HL-60 (cell line): Measurements from ENCODE around the gene DYNLL1.

ENCODE experiments used
- TF ChIP-seq, protein P1 (sequence below): IDR thresholded peaks from one replicate; pipeline ENCODE4 v1.5.1; 2011; ENCODE audit warnings: low read length, control low read depth, inconsistent platforms; ENCODE audit not compliant: insufficient read depth
- TF ChIP-seq, protein P2 (sequence below): IDR thresholded peaks from 2 replicates; pipeline ENCODE4 v1.6.1; 2012; ENCODE audit warnings: low read depth; ENCODE audit not compliant: insufficient replicate concordance

DNA sequence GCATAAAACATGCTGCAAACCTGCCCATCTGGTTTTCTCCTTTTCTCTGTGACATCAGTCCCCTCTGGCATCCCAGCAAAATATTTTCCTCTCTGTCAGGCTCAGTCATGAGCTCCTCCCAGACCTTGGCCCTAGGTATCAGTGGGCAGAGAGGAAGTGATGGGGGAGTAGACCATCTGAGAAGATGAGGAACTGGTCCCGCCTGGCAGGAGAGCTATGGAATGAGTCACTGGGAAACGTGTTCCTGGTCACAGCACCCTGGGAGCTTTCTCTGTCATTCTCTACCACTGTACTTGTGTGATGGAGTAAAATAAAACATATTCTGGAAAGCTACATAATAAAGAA is 21.3 kb upstream of the DYNLL1 start:
- TF ChIP-seq, protein P1, sequence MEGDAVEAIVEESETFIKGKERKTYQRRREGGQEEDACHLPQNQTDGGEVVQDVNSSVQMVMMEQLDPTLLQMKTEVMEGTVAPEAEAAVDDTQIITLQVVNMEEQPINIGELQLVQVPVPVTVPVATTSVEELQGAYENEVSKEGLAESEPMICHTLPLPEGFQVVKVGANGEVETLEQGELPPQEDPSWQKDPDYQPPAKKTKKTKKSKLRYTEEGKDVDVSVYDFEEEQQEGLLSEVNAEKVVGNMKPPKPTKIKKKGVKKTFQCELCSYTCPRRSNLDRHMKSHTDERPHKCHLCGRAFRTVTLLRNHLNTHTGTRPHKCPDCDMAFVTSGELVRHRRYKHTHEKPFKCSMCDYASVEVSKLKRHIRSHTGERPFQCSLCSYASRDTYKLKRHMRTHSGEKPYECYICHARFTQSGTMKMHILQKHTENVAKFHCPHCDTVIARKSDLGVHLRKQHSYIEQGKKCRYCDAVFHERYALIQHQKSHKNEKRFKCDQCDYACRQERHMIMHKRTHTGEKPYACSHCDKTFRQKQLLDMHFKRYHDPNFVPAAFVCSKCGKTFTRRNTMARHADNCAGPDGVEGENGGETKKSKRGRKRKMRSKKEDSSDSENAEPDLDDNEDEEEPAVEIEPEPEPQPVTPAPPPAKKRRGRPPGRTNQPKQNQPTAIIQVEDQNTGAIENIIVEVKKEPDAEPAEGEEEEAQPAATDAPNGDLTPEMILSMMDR: no peak
- TF ChIP-seq, protein P2, sequence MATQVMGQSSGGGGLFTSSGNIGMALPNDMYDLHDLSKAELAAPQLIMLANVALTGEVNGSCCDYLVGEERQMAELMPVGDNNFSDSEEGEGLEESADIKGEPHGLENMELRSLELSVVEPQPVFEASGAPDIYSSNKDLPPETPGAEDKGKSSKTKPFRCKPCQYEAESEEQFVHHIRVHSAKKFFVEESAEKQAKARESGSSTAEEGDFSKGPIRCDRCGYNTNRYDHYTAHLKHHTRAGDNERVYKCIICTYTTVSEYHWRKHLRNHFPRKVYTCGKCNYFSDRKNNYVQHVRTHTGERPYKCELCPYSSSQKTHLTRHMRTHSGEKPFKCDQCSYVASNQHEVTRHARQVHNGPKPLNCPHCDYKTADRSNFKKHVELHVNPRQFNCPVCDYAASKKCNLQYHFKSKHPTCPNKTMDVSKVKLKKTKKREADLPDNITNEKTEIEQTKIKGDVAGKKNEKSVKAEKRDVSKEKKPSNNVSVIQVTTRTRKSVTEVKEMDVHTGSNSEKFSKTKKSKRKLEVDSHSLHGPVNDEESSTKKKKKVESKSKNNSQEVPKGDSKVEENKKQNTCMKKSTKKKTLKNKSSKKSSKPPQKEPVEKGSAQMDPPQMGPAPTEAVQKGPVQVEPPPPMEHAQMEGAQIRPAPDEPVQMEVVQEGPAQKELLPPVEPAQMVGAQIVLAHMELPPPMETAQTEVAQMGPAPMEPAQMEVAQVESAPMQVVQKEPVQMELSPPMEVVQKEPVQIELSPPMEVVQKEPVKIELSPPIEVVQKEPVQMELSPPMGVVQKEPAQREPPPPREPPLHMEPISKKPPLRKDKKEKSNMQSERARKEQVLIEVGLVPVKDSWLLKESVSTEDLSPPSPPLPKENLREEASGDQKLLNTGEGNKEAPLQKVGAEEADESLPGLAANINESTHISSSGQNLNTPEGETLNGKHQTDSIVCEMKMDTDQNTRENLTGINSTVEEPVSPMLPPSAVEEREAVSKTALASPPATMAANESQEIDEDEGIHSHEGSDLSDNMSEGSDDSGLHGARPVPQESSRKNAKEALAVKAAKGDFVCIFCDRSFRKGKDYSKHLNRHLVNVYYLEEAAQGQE: no peak
